GM12875 (cell line): ENCODE data around the gene AFTPH.

ENCODE experiments used
- H3K4me3 ChIP-seq: one replicate; pipeline ENCODE4 v1.5.1; 2011; ENCODE audit warnings: low read depth, low read length, control low read depth
- CTCF ChIP-seq: IDR thresholded peaks from 2 replicates; pipeline ENCODE4 v1.5.1; 2011; ENCODE audit warnings: low read depth, mild to moderate bottlenecking, control low read depth, inconsistent platforms, low read length, moderate library complexity, borderline replicate concordance; ENCODE audit not compliant: insufficient read depth

Gene AFTPH

GRCh38 chr2:64498438-64498837 is 25.7 kb upstream of the AFTPH start:
- no peak overlapping the region for H3K4me3 ChIP-seq
- TF ChIP-seq CTCF = no peak

GRCh38 chr2:64500549-64500948 is 23.6 kb upstream of the AFTPH start:
- H3K4me3 ChIP-seq = no peak overlapping the region
- no peak for TF ChIP-seq CTCF

- H3K4me3 ChIP-seq = no peak overlapping the region
- TF ChIP-seq CTCF = no peak
These were observed 22.2 kb upstream of the AFTPH start for GRCh38 chr2:64501946-64502345.

GRCh38 chr2:64502860-64503259 is 21.3 kb upstream of the AFTPH start:
- no peak for TF ChIP-seq CTCF
- H3K4me3 ChIP-seq = no peak overlapping the region

GRCh38 chr2:64504774-64505720 is 19.1 kb upstream of the AFTPH start:
- no peak overlapping the region for H3K4me3 ChIP-seq
- TF ChIP-seq CTCF = no peak

- H3K4me3 ChIP-seq = no peak overlapping the region
- TF ChIP-seq CTCF = no peak
These were observed 17.4 kb upstream of the AFTPH start for GRCh38 chr2:64506686-64507085.

GRCh38 chr2:64514008-64514407 is 10.1 kb upstream of the AFTPH start:
- H3K4me3 ChIP-seq = no peak overlapping the region

More at GRCh38 chr2:64514008-64514407, 10.1 kb upstream of the AFTPH start:
- TF ChIP-seq CTCF = no peak
